Peyer's patch (tissue), 4 donors: ENCODE results near the gene CRNN. TPM values are rescaled to one million over a fixed set of nuclear protein-coding genes. Genes with fewer than 3 reads are reported as not detected.

Source experiments
- DNase-seq, 3 donors: peaks; one replicate each; pipeline ENCODE4 v3.0.0-alpha.2; 2017 to 2019
- H3K27ac ChIP-seq, 4 donors: fragments of 200-600 bp; sonication (generic); one replicate each; pipeline ENCODE4 v1.5.1; 2016 to 2019
- H3K27me3 ChIP-seq, 2 donors: fragments of 200-600 bp; sonication (generic); one replicate each; pipeline ENCODE4 v1.5.1; 2019
- H3K36me3 ChIP-seq, 3 donors: fragments of 200-600 bp; sonication (generic); one replicate each; pipeline ENCODE4 v1.5.1; 2016 to 2019
- H3K4me1 ChIP-seq, 4 donors: fragments of 200-600 bp; sonication (generic); one replicate each; pipeline ENCODE4 v1.5.1; 2016 to 2019
- H3K4me3 ChIP-seq, 4 donors: fragments of 200-600 bp; sonication (generic); 1 replicate in 3 of 4; 2 replicates in 1 of 4; pipeline ENCODE4 v1.5.1; 2016 to 2019; ENCODE audit warnings: mild to moderate bottlenecking in 1 of 4
- H3K9me3 ChIP-seq, 4 donors: fragments of 200-600 bp; sonication (generic); one replicate each; pipeline ENCODE4 v1.5.1; 2016 to 2019; ENCODE audit warnings: mild to moderate bottlenecking in 1 of 4
- POLR2A ChIP-seq, 2 donors: fragments of 450-650 bp; IDR thresholded peaks; one replicate each; pipeline ENCODE4 v1.5.1; 2017; ENCODE audit warnings: antibody characterized with exemption in 2 of 2, mild to moderate bottlenecking in 2 of 2, moderate library complexity in 2 of 2
- total RNA-seq, 4 donors: library from RNA; depleted of rRNA; stranded (reverse); fragments of >200 nt; gene quantifications; one replicate each; pipeline ENCODE4 v1.1.0, GENCODE V29; 2016
- TF ChIP-seq, protein P1 (sequence below), 6 experiments: fragments of 450-650 bp in 4 of 6; fragments of 200-600 bp in 2 of 6; sonication (generic) in 1 of 6; IDR thresholded peaks; one replicate each; pipeline ENCODE4 v1.5.1; 2017 to 2019; ENCODE audit warnings: antibody characterized with exemption in 6 of 6, mild to moderate bottlenecking in 3 of 6, moderate library complexity in 1 of 6

Gene CRNN
- total RNA-seq, result under 1 TPM in 1 of 4 donors, not detected in 3; 0.67 TPM

DNA sequence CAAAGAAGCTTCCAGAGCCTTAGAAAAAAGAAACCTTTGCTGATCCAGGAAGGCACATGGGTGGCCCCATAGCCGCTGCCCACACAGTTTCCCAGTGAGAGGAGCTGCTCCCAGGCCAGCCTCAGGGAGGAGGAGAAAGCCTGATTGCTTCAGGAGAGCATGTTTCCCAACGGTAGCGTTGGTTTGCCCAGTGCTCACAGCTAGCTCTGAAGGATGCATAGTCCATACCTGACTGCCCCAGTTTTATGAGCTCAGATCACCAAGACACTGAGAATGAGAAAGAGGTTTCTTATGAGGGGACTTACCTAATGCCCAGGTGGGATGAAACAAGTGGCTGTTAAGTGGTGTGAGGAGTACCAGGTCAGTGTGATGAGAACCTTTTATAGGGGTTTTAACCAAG, at the start of gene CRNN:
Gene CRNN, minus strand, starts transcription at position 355 of the 400 bp plus-strand sequence. CDS start 2,030 bp downstream, outside the sequence.
- no peak for DNase-seq
- TF ChIP-seq, protein P1, sequence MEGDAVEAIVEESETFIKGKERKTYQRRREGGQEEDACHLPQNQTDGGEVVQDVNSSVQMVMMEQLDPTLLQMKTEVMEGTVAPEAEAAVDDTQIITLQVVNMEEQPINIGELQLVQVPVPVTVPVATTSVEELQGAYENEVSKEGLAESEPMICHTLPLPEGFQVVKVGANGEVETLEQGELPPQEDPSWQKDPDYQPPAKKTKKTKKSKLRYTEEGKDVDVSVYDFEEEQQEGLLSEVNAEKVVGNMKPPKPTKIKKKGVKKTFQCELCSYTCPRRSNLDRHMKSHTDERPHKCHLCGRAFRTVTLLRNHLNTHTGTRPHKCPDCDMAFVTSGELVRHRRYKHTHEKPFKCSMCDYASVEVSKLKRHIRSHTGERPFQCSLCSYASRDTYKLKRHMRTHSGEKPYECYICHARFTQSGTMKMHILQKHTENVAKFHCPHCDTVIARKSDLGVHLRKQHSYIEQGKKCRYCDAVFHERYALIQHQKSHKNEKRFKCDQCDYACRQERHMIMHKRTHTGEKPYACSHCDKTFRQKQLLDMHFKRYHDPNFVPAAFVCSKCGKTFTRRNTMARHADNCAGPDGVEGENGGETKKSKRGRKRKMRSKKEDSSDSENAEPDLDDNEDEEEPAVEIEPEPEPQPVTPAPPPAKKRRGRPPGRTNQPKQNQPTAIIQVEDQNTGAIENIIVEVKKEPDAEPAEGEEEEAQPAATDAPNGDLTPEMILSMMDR (IDR thresholded peaks at IDR 0.05), result no peak
- no peak for TF ChIP-seq POLR2A (IDR thresholded peaks at IDR 0.05)

DNA sequence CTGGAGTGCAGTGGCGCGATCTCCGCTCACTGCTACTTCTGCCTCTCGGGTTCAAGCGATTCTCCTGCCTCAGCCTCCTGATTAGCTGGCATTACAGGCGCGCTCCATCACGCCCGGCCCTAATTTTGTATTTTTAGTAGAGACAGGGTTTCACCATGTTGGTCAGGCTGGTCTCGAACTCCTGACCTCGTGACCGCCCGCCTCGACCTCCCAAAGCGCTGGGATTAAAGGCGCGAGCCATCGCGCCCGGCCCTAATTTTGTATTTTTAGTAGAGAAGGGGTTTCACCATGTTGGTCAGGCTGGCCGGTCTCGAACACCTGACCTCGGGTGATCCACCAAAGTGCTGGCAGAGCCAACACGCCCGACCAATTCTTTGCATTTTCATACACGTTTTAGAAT, 48.6 kb upstream of the CRNN start:
- DNase-seq, result no peak
- Histone ChIP-seq H3K36me3 (no peaks in the 10 kb centered on the region), H3K27ac (no peak overlapping the region), H3K4me3 (no peak overlapping the region), H3K9me3 (no peaks in the 10 kb centered on the region), H3K27me3 (no peaks in the 10 kb centered on the region), H3K4me1 (no peaks in the 10 kb centered on the region)
- TF ChIP-seq POLR2A (IDR thresholded peaks at IDR 0.05), result no peak
- TF ChIP-seq, protein P1 (IDR thresholded peaks at IDR 0.05), result no peak

More for the DNA sequence above, at the start of gene CRNN:
- Histone ChIP-seq H3K27me3 (no peaks in the 10 kb centered on the region), H3K27ac (no peak within 1 kb of the TSS), H3K36me3 (no peaks in the 10 kb centered on the region), H3K4me1 (no peaks in the 10 kb centered on the region), H3K9me3 (no peaks in the 10 kb centered on the region), H3K4me3 (no peak within 1 kb of the TSS)

DNA sequence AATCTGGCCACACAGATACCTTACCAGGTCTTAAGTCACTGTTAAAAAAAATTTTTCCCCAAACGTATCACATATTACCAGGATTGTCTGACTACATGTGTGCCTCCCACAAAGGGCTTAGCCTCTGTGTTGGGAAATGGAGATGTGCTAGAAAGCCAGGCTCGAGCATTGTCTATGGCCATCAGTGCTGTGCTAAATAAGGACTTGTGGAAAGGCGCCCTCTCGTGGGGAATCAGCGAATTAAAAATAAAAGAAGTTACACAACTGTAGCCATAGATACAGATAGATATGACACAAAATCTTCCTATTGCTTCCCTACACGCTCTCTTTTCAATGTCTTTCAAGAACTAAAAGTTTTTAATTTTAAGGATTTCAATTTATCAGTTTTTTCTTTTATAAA, 47.5 kb upstream of the CRNN start:
- TF ChIP-seq, protein P1 (IDR thresholded peaks at IDR 0.05), result peak; percentile 28 to 66 (median 60)
- no peak for TF ChIP-seq POLR2A (IDR thresholded peaks at IDR 0.05)
- no peaks in the 10 kb centered on the region for H3K9me3 ChIP-seq
- DNase-seq, result peak in 2 of 3 donors; percentile 37 to 75

DNA sequence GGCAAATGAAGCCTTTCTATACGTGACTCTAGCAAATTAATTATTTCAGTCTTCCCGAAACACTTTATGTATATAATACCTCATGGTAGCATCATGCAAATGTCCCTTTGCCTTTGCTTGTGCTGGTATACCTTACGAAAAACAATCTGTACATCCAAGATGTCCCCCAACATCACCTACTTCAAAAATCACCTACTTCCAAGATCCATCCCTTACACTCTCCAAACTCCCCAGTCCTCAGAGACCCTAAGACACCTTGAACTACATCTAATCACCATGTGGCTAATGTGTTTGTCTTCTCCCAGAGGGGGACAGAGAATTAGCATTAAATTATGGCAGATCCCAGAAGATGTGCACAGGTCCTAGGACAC, 46.5 kb upstream of the CRNN start:
- Histone ChIP-seq H3K9me3 (no peaks in the 10 kb centered on the region), H3K36me3 (no peaks in the 10 kb centered on the region), H3K27me3 (no peaks in the 10 kb centered on the region), H3K4me1 (no peaks in the 10 kb centered on the region), H3K27ac (peak overlapping the region in 2 of 4 donors; percentile 31 to 66), H3K4me3 (no peak overlapping the region)
- no peak for DNase-seq
- no peak for TF ChIP-seq POLR2A (IDR thresholded peaks at IDR 0.05)
- TF ChIP-seq, protein P1 (IDR thresholded peaks at IDR 0.05), result no peak

More for the DNA sequence above, 47.5 kb upstream of the CRNN start:
- Histone ChIP-seq H3K27me3 (no peaks in the 10 kb centered on the region), H3K36me3 (no peaks in the 10 kb centered on the region), H3K27ac (no peak overlapping the region), H3K4me1 (no peaks in the 10 kb centered on the region), H3K4me3 (no peak overlapping the region)

DNA sequence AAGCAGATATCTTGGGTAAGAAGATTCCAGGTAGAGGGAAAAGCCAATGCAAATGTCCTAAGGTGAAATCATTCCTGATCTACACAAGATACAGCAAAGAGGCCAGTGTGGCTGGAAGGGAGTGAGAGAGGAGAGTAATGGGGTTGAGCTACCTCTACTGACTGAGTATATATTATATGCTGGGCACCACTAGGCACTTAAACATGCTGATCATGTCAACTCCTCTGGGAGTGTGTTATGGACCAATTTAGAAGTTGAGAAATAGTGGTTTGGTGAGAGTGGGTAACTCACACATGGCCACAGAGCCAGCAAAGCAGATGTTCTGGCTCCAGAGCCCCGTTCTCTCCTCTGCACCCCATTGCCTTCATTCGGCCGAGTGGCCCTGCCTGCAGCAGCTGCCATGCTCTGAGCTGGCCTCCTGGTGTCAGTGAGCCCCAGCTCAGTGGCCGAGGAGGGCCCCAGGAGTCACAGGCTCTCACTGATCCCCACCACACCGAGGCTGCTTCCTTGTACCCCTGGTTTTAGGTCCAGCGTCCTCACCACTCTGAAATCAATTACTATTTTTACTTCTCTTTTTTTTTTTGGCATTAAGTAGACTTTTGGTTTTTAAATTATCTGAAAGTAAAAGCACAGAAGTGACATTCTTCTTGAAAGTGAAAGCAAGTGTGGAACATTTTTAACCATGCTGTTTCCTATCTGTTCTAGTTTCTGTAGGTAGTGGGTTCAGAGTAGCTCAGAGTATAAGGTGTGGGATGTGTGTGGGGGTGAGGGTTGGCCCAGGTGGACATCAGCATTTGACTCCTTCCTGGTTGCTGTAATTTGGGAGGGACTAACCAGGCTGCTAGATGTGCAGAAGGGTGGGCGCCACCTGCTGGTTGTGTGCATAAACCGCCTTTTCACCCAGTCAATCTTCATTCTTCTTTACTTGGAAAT, 45.8 kb upstream of the CRNN start:
- no peaks in the 10 kb centered on the region for H3K9me3 ChIP-seq
- peak overlapping the region in 2 of 4 donors; percentile 9 to 26 for H3K4me3 ChIP-seq
- no peaks in the 10 kb centered on the region for H3K27me3 ChIP-seq
- H3K4me1 ChIP-seq, result no peaks in the 10 kb centered on the region
- no peaks in the 10 kb centered on the region for H3K36me3 ChIP-seq
- peak overlapping the region; percentile 3 to 66 (median 33) for H3K27ac ChIP-seq
- TF ChIP-seq, protein P1 (IDR thresholded peaks at IDR 0.05), result peak; percentile 36 to 87 (median 66)
- no peak for TF ChIP-seq POLR2A (IDR thresholded peaks at IDR 0.05)
- peak; percentile 76 to 89 (median 77) for DNase-seq
